ENCODE results near the gene GPHN. TPM values are rescaled to one million over a fixed set of nuclear protein-coding genes. Genes with fewer than 3 reads are reported as not detected.

GPHN gene
- total and polyA plus RNA-seq, 2 donors (not counting 3 experiments of a cell fraction or from before 2014, with no cell fraction given) = 5.1 to 23.2 TPM

DNA sequence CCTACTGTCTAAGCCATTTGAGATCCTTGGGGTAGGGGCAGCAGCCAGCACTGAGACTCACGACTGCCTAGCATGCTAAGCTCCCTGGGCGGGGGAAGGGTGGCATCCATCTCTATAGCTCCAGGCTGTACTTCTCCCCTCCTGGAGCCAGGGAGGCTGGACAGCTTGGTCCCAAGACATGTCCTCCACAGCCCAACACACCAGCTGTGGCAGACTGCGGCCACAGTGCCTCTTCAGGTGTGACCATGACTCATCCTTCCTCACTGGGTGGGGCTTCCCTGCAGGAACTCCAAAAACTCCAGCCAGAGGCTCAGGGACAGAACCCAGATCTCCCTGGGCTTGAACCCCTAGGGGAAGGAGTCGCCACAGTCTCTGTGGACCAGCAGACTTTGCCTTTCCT is 193.9 kb downstream of the GPHN start:
- no peaks in the 10 kb centered on the region for H3K36me3 ChIP-seq (ENCODE audit: control insufficient read depth in 2 of 2, extremely low read depth in 1 of 2, insufficient read depth in 2 of 2, low read length in 2 of 2)
- dilution Hi-C loops (cut with MboI; ENCODE audit: extremely low pct_ligation_motif_present, low sequenced_read_pairs) = no loop called here
- FAIRE-seq (no peak), DNase-seq (ENCODE audit: low read depth, low spot score) (no peak)
- no peak overlapping the region for H3K4me2 ChIP-seq (ENCODE audit: insufficient read depth, low read length)
- intact Hi-C loops (cut with micrococcal nuclease) = no loop called here
- H3K79me2 ChIP-seq (ENCODE audit: control insufficient read depth, insufficient read depth, low read length) = no peaks in the 10 kb centered on the region
- TF ChIP-seq EZH2 (IDR thresholded peaks at IDR 0.05; ENCODE audit: borderline replicate concordance, low read depth, low read length, severe bottlenecking) = no peak
- TF ChIP-seq FOS (IDR thresholded peaks at IDR 0.05; ENCODE audit: borderline replicate concordance, insufficient read depth, low read length) = no peak
- TF ChIP-seq JUN (IDR thresholded peaks at IDR 0.05; ENCODE audit: borderline replicate concordance, insufficient read depth, insufficient read length, low read depth) = no peak
- TF ChIP-seq MYC (IDR thresholded peaks at IDR 0.05; ENCODE audit: low read depth, low read length) = no peak
- no peak for TF ChIP-seq POLR2A (IDR thresholded peaks at IDR 0.05; ENCODE audit: low read depth, low read length)
- TF ChIP-seq, protein P1, sequence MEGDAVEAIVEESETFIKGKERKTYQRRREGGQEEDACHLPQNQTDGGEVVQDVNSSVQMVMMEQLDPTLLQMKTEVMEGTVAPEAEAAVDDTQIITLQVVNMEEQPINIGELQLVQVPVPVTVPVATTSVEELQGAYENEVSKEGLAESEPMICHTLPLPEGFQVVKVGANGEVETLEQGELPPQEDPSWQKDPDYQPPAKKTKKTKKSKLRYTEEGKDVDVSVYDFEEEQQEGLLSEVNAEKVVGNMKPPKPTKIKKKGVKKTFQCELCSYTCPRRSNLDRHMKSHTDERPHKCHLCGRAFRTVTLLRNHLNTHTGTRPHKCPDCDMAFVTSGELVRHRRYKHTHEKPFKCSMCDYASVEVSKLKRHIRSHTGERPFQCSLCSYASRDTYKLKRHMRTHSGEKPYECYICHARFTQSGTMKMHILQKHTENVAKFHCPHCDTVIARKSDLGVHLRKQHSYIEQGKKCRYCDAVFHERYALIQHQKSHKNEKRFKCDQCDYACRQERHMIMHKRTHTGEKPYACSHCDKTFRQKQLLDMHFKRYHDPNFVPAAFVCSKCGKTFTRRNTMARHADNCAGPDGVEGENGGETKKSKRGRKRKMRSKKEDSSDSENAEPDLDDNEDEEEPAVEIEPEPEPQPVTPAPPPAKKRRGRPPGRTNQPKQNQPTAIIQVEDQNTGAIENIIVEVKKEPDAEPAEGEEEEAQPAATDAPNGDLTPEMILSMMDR (IDR thresholded peaks at IDR 0.05; ENCODE audit: extremely low read depth in 1 of 2, insufficient read depth in 1 of 2, low read depth in 1 of 2, low read length in 2 of 2) = no peak
- no peak for TF ChIP-seq GATA2 (IDR thresholded peaks at IDR 0.05; ENCODE audit: insufficient read depth, insufficient read length, low read depth, low read length)
- TF ChIP-seq POLR2AphosphoS5 (IDR thresholded peaks at IDR 0.05; ENCODE audit: insufficient read depth, low read depth, low read length) = no peak
- TF ChIP-seq, protein P2, sequence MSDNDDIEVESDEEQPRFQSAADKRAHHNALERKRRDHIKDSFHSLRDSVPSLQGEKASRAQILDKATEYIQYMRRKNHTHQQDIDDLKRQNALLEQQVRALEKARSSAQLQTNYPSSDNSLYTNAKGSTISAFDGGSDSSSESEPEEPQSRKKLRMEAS (IDR thresholded peaks at IDR 0.05; ENCODE audit: insufficient read depth, insufficient read length) = no peak
- no peaks in the 10 kb centered on the region for H3K9me1 ChIP-seq (replicated peaks; ENCODE audit: control insufficient read depth, extremely low read depth, insufficient read depth, low read length)
- H3K4me3 ChIP-seq (replicated peaks in 1 of 3; ENCODE audit: insufficient read depth in 1 of 3, low read depth in 1 of 3, low read length in 3 of 3) = no peak overlapping the region
- ChIA-PET POLR2A (no interaction called here), CTCF (no interaction called here)
- no peak overlapping the region for H3K9ac ChIP-seq (replicated peaks; ENCODE audit: extremely low read depth, insufficient read depth, low read length)
- no peak overlapping the region for H2AFZ ChIP-seq (ENCODE audit: low read depth, low read length)
- H3K27me3 ChIP-seq (ENCODE audit: control insufficient read depth in 2 of 2, insufficient read depth in 2 of 2, low read length in 2 of 2) = no peaks in the 10 kb centered on the region
- no peaks in the 10 kb centered on the region for H4K20me1 ChIP-seq (replicated peaks; ENCODE audit: control insufficient read depth, extremely low read depth, insufficient read depth, low read length)
- no peak overlapping the region for H3K27ac ChIP-seq (ENCODE audit: insufficient read depth, low read depth, low read length)
- no peaks in the 10 kb centered on the region for H3K9me3 ChIP-seq (replicated peaks; ENCODE audit: control insufficient read depth, insufficient read depth, low read length)
- no peaks in the 10 kb centered on the region for H3K4me1 ChIP-seq (ENCODE audit: control insufficient read depth, extremely low read depth, insufficient read depth, low read length)
- no TSS peak for BruUV-seq (replicated peaks)
